Measurements from ENCODE around the gene CTNND2.

- no peak for TF ChIP-seq POLR2AphosphoS5 (IDR thresholded peaks at IDR 0.05)
- no peak for TF ChIP-seq CTCF (IDR thresholded peaks at IDR 0.05 in 8 of 11, conservative IDR thresholded peaks at IDR 0.05 in 3 of 11)
- no peak for TF ChIP-seq POLR2A (IDR thresholded peaks at IDR 0.05)
Observed at GRCh38 chr5:11483630-11484029, 420.6 kb downstream of the CTNND2 start.
